Heart left ventricle (tissue), 13 donors: ENCODE results near the gene C5orf52.
"Not testable (repeated sequence)": the region's sequence is repeated elsewhere in the genome, so short reads cannot be mapped to it uniquely, and the experiment has no call there.

Experiments
- POLR2A ChIP-seq, 2 donors: fragments of 450-650 bp; IDR thresholded peaks; one replicate each; pipeline ENCODE4 v1.6.1; 2017; ENCODE audit warnings: antibody characterized with exemption in 2 of 2, mild to moderate bottlenecking in 2 of 2, moderate library complexity in 2 of 2
- TF ChIP-seq, protein P1 (sequence below), 12 donors: fragments of 200-600 bp; sonication (generic) in 4 of 12; IDR thresholded peaks; one replicate each; pipeline versions ENCODE4 v1.5.0 to v1.8.0; 2018 to 2022; ENCODE audit warnings: antibody characterized with exemption in 12 of 12, mild to moderate bottlenecking in 5 of 12
- donor health status: ischemic (EF 13 %, LVEDD 7.1; RV severe dilation, severe dysfunction).
- donor health status: DM: no; HTN: yes; CAD: no.
- donor health status: DM: no; HTN: no; CAD: no.
- donor health status: ischemic (EF 25% LVEDD 6.9; RV normal size, moderate dysfunction).
- donor health status: ischemic (EF 25% LVEDD 5.7; RV mildly dilated, moderate dysfunction).
- donor health status: ischemic (EF 35%, LVEDD 5.7; RV mildly dilated, moderate dysfunction).
- donor health status: nonischemic (EF 11% LVEDD 7.7; RV severe dilation, severe dysfunction).
- donor health status: DM: yes; HTN: yes; CAD: no.
- donor health status: PGD.
- donor health status: ischemic (EF 29% LVEDD 5.4; RV normal size, mild dysfunction).
- donor health status: nonischemic (EF 23%, LVEDD 6.1; RV moderate dilation, normal function).

DNA sequence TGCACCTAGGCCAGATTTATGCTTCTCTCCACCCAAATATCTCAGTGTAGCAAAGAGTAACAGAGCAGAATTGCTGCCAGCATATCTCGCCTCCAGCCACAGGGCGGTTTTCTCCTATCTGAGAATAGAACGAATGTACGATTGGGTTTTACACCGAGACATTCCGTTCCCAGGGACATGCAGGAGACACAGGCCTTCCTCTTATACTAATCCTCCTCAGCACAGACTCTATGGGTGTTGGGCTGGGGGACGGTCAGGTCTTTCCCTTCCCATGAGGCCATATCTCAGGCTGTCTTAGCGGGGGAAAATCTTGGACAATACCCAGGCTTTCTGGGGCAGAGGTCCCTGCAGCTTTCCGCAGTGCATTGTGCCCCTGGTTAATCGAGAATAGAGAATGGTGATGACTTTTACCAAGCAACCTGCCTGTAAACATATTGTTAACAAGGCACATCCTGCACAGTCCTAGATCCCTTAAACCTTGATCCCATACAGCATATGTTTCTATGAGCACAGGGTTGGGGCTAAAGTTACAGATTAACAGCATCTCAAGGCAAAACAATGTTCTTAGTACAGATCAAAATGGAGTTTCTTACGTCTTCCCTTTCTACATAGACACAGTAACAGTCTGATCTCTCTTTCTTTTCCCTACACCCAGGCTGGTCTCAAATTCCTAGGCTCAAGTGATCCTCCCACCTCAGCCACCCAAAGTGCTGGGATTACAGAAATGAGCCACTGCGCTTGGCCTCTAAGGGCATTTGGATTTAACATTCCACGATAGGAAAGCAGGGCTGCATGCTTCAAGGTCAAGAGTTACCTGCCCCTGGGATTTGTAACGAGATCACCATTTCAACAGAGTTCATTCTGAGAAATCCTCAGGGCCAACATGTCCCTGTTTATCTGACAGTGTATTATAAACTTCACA is 15.2 kb downstream of the C5orf52 start:
- not testable (repeated sequence) for TF ChIP-seq POLR2A (IDR thresholded peaks at IDR 0.05)
- TF ChIP-seq, protein P1, sequence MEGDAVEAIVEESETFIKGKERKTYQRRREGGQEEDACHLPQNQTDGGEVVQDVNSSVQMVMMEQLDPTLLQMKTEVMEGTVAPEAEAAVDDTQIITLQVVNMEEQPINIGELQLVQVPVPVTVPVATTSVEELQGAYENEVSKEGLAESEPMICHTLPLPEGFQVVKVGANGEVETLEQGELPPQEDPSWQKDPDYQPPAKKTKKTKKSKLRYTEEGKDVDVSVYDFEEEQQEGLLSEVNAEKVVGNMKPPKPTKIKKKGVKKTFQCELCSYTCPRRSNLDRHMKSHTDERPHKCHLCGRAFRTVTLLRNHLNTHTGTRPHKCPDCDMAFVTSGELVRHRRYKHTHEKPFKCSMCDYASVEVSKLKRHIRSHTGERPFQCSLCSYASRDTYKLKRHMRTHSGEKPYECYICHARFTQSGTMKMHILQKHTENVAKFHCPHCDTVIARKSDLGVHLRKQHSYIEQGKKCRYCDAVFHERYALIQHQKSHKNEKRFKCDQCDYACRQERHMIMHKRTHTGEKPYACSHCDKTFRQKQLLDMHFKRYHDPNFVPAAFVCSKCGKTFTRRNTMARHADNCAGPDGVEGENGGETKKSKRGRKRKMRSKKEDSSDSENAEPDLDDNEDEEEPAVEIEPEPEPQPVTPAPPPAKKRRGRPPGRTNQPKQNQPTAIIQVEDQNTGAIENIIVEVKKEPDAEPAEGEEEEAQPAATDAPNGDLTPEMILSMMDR (IDR thresholded peaks at IDR 0.05), result not testable (repeated sequence)
